ENCODE results near the gene RPRD1B.

Gene RPRD1B

GRCh38 chr20:38046572-38046971 lies 13.0 kb downstream of the RPRD1B start:
- no peak for FAIRE-seq
- TF ChIP-seq POLR2AphosphoS5 (IDR thresholded peaks at IDR 0.05; ENCODE audit: low read depth, low read length): no peak
- no peak for TF ChIP-seq POLR2A (IDR thresholded peaks at IDR 0.05; ENCODE audit: low read depth, low read length)
- no peak for TF ChIP-seq TAF1 (IDR thresholded peaks at IDR 0.05; ENCODE audit: borderline replicate concordance, low read depth, low read length)
- no peak for DNase-seq (ENCODE audit: insufficient read length)

DNA sequence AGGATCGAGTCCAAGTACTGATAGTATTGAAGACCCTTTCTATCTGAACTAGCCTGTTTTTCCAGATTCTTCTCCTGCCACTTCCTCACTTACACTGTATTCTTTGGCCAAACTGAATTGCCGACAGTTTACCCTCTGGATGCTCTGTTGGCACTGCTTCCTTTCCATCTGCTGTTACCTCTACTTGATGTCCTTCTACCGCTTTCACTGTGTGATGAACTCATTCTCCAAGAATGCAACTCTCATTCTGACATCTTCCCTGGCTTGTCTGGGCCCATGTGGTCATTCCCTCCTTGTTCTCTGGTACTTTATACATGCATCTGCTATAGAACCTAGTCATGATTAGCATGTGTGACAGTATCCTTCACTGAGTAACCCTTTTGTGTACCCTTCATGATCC lies 16.3 kb downstream of the RPRD1B start:
- FAIRE-seq (no peak), DNase-seq (ENCODE audit: insufficient read length) (no peak)
- TF ChIP-seq TAF1 (IDR thresholded peaks at IDR 0.05; ENCODE audit: borderline replicate concordance, low read depth, low read length) (no peak), POLR2A (IDR thresholded peaks at IDR 0.05; ENCODE audit: low read depth, low read length) (no peak)

GRCh38 chr20:38050686-38051085 lies 17.1 kb downstream of the RPRD1B start:
- FAIRE-seq (no peak), DNase-seq (ENCODE audit: insufficient read length) (no peak)
- TF ChIP-seq POLR2A (IDR thresholded peaks at IDR 0.05; ENCODE audit: low read depth, low read length) (no peak), TAF1 (IDR thresholded peaks at IDR 0.05; ENCODE audit: borderline replicate concordance, low read depth, low read length) (no peak), POLR2AphosphoS5 (IDR thresholded peaks at IDR 0.05; ENCODE audit: low read depth, low read length) (no peak)

DNA sequence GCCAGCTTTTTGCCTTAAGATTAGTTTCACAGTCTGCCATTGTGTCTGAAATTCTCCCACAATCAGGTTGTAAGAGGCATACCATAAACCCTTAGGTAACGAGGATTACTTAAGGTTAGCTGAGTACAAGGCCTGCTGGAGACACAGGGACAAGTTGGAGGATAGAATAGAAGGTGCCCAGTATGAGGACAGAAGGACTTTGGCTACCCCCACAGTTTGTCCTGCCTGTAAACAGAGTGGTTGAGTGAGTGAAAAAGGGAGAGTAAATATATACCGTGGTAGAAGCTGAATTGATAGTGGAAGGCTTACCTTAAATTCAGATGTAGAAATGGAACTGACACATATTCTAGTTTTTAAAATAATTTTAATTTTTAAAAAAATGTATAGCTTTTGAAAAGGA lies 19.3 kb downstream of the RPRD1B start:
- FAIRE-seq (no peak), DNase-seq (ENCODE audit: insufficient read length) (no peak)
- no peak for TF ChIP-seq POLR2AphosphoS5 (IDR thresholded peaks at IDR 0.05; ENCODE audit: low read depth, low read length)
- no peak for TF ChIP-seq POLR2A (IDR thresholded peaks at IDR 0.05; ENCODE audit: low read depth, low read length)
- no peak for TF ChIP-seq TAF1 (IDR thresholded peaks at IDR 0.05; ENCODE audit: borderline replicate concordance, low read depth, low read length)

GRCh38 chr20:38054647-38055046 lies 21.1 kb downstream of the RPRD1B start:
- no peak for DNase-seq (ENCODE audit: insufficient read length)
- FAIRE-seq: no peak

DNA sequence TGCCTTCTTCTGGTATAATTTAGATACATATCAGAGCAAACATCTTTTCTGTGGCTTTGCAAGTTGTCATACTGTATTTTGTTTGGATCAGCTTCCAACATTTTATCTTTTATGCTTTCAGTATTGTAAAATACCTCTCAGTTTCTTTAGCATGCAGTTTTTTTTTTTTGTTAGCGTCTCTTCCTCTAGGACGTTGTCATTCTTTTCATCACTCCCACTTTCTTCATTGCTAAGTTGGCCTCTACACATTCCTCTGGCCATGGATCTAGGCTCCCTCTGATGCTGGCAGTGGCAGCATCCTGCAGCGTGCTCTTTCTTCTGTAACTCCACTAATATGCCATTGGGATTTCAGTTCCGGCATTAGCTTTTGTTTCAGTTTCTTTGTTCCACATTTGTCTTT lies 21.7 kb downstream of the RPRD1B start:
- FAIRE-seq (no peak), DNase-seq (ENCODE audit: insufficient read length) (no peak)
- TF ChIP-seq TAF1 (IDR thresholded peaks at IDR 0.05; ENCODE audit: borderline replicate concordance, low read depth, low read length): no peak
- TF ChIP-seq POLR2A (IDR thresholded peaks at IDR 0.05; ENCODE audit: low read depth, low read length): no peak
- TF ChIP-seq POLR2AphosphoS5 (IDR thresholded peaks at IDR 0.05; ENCODE audit: low read depth, low read length): no peak

More at GRCh38 chr20:38054647-38055046, 21.1 kb downstream of the RPRD1B start:
- no peak for TF ChIP-seq TAF1 (IDR thresholded peaks at IDR 0.05; ENCODE audit: borderline replicate concordance, low read depth, low read length)
- no peak for TF ChIP-seq POLR2A (IDR thresholded peaks at IDR 0.05; ENCODE audit: low read depth, low read length)
- no peak for TF ChIP-seq POLR2AphosphoS5 (IDR thresholded peaks at IDR 0.05; ENCODE audit: low read depth, low read length)

DNA sequence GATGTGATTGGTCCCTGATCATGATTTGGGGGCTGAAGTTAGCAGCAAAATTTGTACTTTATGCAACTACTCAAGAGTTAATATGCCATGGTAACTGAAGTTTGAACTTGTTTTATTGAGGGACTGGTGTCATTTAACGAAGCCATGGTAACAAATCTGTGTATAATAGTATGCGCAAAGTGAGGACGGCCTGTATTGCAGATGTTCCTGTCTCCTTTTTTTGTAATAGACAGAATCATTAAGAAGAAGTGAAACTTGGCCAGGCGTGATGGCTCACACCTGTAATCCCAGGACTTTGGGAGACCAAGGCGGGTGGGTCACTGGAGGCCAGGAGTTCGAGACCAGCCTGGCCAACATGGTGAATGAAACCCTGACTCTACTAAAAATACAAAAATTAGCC lies 22.3 kb downstream of the RPRD1B start:
- DNase-seq (ENCODE audit: insufficient read length) (no peak), FAIRE-seq (no peak)
- TF ChIP-seq POLR2AphosphoS5 (IDR thresholded peaks at IDR 0.05; ENCODE audit: low read depth, low read length) (no peak), TAF1 (IDR thresholded peaks at IDR 0.05; ENCODE audit: borderline replicate concordance, low read depth, low read length) (no peak), POLR2A (IDR thresholded peaks at IDR 0.05; ENCODE audit: low read depth, low read length) (no peak)

- TF ChIP-seq TAF1 (IDR thresholded peaks at IDR 0.05; ENCODE audit: borderline replicate concordance, low read depth, low read length): no peak
- TF ChIP-seq POLR2AphosphoS5 (IDR thresholded peaks at IDR 0.05; ENCODE audit: low read depth, low read length): no peak
- TF ChIP-seq POLR2A (IDR thresholded peaks at IDR 0.05; ENCODE audit: low read depth, low read length): no peak
- FAIRE-seq: peak; percentile 90
- peak; percentile 41 for DNase-seq (ENCODE audit: insufficient read length)
These were observed 23.9 kb downstream of the RPRD1B start for GRCh38 chr20:38057351-38057972.

DNA sequence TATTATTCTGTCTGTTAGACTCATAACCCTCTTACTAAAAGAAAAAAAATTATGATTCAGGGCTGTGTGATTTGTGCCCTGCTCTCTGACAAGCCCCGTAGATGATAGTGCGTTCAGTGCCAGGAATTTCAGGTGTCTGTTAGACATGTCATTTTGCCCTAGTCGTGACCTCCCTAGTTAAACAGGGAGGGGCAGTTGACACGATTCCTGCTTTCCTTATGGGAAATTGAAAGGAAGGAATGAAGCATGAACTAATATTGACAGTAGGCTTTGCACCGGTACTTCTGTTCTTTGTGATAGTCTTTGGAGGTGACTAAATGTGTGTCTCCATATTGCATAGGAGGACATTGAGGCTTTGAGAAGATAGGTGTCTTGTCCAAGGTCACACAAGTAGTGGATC lies 26.3 kb downstream of the RPRD1B start:
- DNase-seq (ENCODE audit: insufficient read length) (no peak), FAIRE-seq (no peak)
- TF ChIP-seq POLR2A (IDR thresholded peaks at IDR 0.05; ENCODE audit: low read depth, low read length) (no peak), POLR2AphosphoS5 (IDR thresholded peaks at IDR 0.05; ENCODE audit: low read depth, low read length) (no peak), TAF1 (IDR thresholded peaks at IDR 0.05; ENCODE audit: borderline replicate concordance, low read depth, low read length) (no peak)

GRCh38 chr20:38060536-38060935 lies 27.0 kb downstream of the RPRD1B start:
- FAIRE-seq (no peak), DNase-seq (ENCODE audit: insufficient read length) (no peak)
- TF ChIP-seq POLR2AphosphoS5 (IDR thresholded peaks at IDR 0.05; ENCODE audit: low read depth, low read length) (no peak), TAF1 (IDR thresholded peaks at IDR 0.05; ENCODE audit: borderline replicate concordance, low read depth, low read length) (no peak), POLR2A (IDR thresholded peaks at IDR 0.05; ENCODE audit: low read depth, low read length) (no peak)

DNA sequence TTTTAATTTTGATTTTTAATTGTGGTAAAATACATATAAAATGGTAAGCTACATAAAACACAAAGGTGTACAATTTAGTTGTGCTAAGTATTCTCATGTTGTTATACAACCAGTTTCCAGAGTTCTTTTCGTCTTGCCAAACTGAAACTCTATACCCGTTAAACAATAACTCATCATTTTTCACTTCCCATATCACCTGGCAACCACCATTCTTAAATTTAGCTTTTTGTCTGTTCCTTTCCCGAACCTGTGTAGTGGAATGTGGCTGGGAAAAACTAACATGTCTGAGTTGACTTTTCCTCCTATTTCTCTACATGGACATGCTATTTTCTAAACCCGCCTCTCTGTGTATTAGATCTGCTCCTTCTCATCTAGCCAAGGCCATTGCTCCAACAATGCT lies 27.6 kb downstream of the RPRD1B start:
- no peak for DNase-seq (ENCODE audit: insufficient read length)
- no peak for FAIRE-seq
- TF ChIP-seq TAF1 (IDR thresholded peaks at IDR 0.05; ENCODE audit: borderline replicate concordance, low read depth, low read length): no peak
- TF ChIP-seq POLR2A (IDR thresholded peaks at IDR 0.05; ENCODE audit: low read depth, low read length): no peak

DNA sequence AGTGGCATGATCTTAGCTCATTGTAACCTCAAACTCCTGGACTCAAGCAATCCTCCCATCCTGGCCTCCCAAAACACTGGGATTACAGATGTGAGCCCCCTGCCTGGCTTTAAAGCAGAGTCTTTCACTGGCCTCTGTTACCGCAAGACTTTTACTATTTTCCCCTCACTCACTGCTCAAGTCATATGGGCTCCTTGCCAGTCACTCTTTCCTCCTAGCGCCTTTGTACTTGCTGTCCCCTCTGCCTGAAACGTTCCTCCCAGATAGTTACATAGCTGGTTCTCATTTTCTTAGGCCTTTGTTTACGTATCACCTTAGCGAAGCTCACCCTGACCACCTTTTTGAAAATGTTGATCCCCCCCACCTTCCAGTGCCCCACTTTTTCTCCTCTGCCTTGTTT lies 29.3 kb downstream of the RPRD1B start:
- DNase-seq (ENCODE audit: insufficient read length) (no peak), FAIRE-seq (no peak)
- TF ChIP-seq POLR2AphosphoS5 (IDR thresholded peaks at IDR 0.05; ENCODE audit: low read depth, low read length): no peak
- no peak for TF ChIP-seq TAF1 (IDR thresholded peaks at IDR 0.05; ENCODE audit: borderline replicate concordance, low read depth, low read length)
- TF ChIP-seq POLR2A (IDR thresholded peaks at IDR 0.05; ENCODE audit: low read depth, low read length): no peak
